Neural cell (in vitro differentiated cells): ENCODE results near the gene RCN1.

ENCODE experiments used
- CTCF ChIP-seq: fragments of 450-650 bp; IDR thresholded peaks from 2 replicates; pipeline ENCODE4 v1.5.1; 2014; ENCODE audit warnings: antibody characterized with exemption, mild to moderate bottlenecking, moderate library complexity; ENCODE audit not compliant: poor library complexity, severe bottlenecking
- EZH2 ChIP-seq: fragments of 200-600, 300-800 bp; shearing (Covaris generic), sonication (generic); IDR thresholded peaks from 2 replicates; pipeline ENCODE4 v1.6.1; 2014; ENCODE audit warnings: antibody characterized with exemption, low read length, borderline replicate concordance, mild to moderate bottlenecking; ENCODE audit not compliant: insufficient read depth, poor library complexity, severe bottlenecking
- MXI1 ChIP-seq: fragments of 450-650 bp; conservative IDR thresholded peaks from 2 replicates; pipeline ENCODE4 v1.6.1; 2014; ENCODE audit warnings: antibody characterized with exemption, mild to moderate bottlenecking; ENCODE audit not compliant: poor library complexity, severe bottlenecking

- TF ChIP-seq CTCF, result no peak
- TF ChIP-seq EZH2, result no peak
- TF ChIP-seq MXI1, result no peak
Measured at GRCh38 chr11:32137263-32137662, 46.4 kb downstream of the RCN1 start.
